Adrenal gland (tissue), 5 donors: ENCODE data around the gene UGCG.

Experiments
- POLR2A ChIP-seq, 2 donors: fragments of 450-650 bp; IDR thresholded peaks; one replicate each; pipeline ENCODE4 v1.6.1; 2017; ENCODE audit warnings: antibody characterized with exemption in 2 of 2, mild to moderate bottlenecking in 2 of 2, moderate library complexity in 1 of 2
- TF ChIP-seq, protein P1 (sequence below), 6 experiments: fragments of 450-650 bp in 4 of 6; fragments of 200-600 bp in 2 of 6; sonication (generic) in 1 of 6; IDR thresholded peaks; 1 replicate in 5 of 6; 2 replicates in 1 of 6; pipeline versions ENCODE4 v1.5.1 to v1.8.0; 2016 to 2021; ENCODE audit warnings: antibody characterized with exemption in 6 of 6, mild to moderate bottlenecking in 2 of 6, moderate library complexity in 1 of 6
- donor health status: DM: no; HTN: no; CAD: no.

DNA sequence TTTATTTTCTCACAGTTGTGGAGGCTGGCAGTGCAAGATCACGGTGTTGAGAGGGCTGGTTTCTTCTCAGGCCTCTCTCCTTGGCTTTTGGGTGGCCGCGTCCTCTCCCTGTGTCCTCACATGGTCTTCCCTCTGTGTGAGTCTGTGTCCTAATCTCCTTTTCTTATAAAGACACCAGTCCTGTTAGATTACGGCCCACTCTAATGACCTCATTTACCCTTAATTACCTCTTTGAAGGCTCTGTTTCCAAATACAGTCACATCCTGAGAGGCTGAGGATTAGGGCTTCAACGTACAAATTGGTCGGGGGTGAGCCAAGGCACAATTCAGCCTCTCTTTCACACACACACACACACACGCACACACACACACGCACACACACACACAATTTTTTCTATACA, 73.0 kb downstream of the UGCG start:
- TF ChIP-seq, protein P1, sequence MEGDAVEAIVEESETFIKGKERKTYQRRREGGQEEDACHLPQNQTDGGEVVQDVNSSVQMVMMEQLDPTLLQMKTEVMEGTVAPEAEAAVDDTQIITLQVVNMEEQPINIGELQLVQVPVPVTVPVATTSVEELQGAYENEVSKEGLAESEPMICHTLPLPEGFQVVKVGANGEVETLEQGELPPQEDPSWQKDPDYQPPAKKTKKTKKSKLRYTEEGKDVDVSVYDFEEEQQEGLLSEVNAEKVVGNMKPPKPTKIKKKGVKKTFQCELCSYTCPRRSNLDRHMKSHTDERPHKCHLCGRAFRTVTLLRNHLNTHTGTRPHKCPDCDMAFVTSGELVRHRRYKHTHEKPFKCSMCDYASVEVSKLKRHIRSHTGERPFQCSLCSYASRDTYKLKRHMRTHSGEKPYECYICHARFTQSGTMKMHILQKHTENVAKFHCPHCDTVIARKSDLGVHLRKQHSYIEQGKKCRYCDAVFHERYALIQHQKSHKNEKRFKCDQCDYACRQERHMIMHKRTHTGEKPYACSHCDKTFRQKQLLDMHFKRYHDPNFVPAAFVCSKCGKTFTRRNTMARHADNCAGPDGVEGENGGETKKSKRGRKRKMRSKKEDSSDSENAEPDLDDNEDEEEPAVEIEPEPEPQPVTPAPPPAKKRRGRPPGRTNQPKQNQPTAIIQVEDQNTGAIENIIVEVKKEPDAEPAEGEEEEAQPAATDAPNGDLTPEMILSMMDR (IDR thresholded peaks at IDR 0.05): no peak
- no peak for TF ChIP-seq POLR2A (IDR thresholded peaks at IDR 0.05)
